ENCODE results near the gene TPTE2. TPM values are rescaled to one million over a fixed set of nuclear protein-coding genes. Genes with fewer than 3 reads are reported as not detected.
"Not testable (repeated sequence)": the region's sequence is repeated elsewhere in the genome, so short reads cannot be mapped to it uniquely, and the experiment has no call there.

TPTE2 gene
- total RNA-seq, 1 donor from 2014 or later: not detected

- Histone ChIP-seq H3K4me1 (ENCODE audit: control insufficient read depth in 3 of 3, insufficient read depth in 3 of 3, low read length in 3 of 3) (no peaks in the 10 kb centered on the region), H3K36me3 (ENCODE audit: control insufficient read depth in 3 of 3, insufficient read depth in 3 of 3, low read length in 3 of 3) (no peaks in the 10 kb centered on the region), H3K4me3 (ENCODE audit: low read length in 3 of 3) (no peak overlapping the region), H3K27me3 (ENCODE audit: control insufficient read depth in 3 of 3, insufficient read depth in 3 of 3, low read length in 3 of 3) (no peaks in the 10 kb centered on the region), H3K9ac (ENCODE audit: low read depth in 1 of 3, low read length in 3 of 3) (no peak overlapping the region), H3K27ac (ENCODE audit: low read depth, low read length) (no peak overlapping the region), H3K9me3 (ENCODE audit: control insufficient read depth in 3 of 3, low read length in 3 of 3) (no peaks in the 10 kb centered on the region)
Measured at GRCh38 chr13:19572280-19572679, 10.9 kb upstream of the TPTE2 start.

- H3K27me3 ChIP-seq (ENCODE audit: control insufficient read depth in 3 of 3, insufficient read depth in 3 of 3, low read length in 3 of 3): peaks cover 0 to 5% (median 0%) of the 10 kb centered on the region in 3 donors
- no peaks in the 10 kb centered on the region for H3K9me3 ChIP-seq (ENCODE audit: control insufficient read depth in 3 of 3, low read length in 3 of 3)
- no peak overlapping the region for H3K9ac ChIP-seq (ENCODE audit: low read depth in 1 of 3, low read length in 3 of 3)
- H3K4me3 ChIP-seq (ENCODE audit: low read length in 3 of 3): no peak overlapping the region
- H3K4me1 ChIP-seq (ENCODE audit: control insufficient read depth in 3 of 3, insufficient read depth in 3 of 3, low read length in 3 of 3): no peaks in the 10 kb centered on the region
- no peaks in the 10 kb centered on the region for H3K36me3 ChIP-seq (ENCODE audit: control insufficient read depth in 3 of 3, insufficient read depth in 3 of 3, low read length in 3 of 3)
- no peak overlapping the region for H3K27ac ChIP-seq (ENCODE audit: low read depth, low read length)
Measured at GRCh38 chr13:19567820-19568534, 6.6 kb upstream of the TPTE2 start.

GRCh38 chr13:19561585-19561984 is 253 bp upstream of the TPTE2 start:
- Histone ChIP-seq H3K4me3 (ENCODE audit: low read length in 3 of 3) (no peak overlapping the region), H3K4me1 (ENCODE audit: control insufficient read depth in 3 of 3, insufficient read depth in 3 of 3, low read length in 3 of 3) (no peaks in the 10 kb centered on the region), H3K27ac (ENCODE audit: low read depth, low read length) (no peak overlapping the region), H3K9ac (ENCODE audit: low read depth in 1 of 3, low read length in 3 of 3) (no peak overlapping the region), H3K9me3 (ENCODE audit: control insufficient read depth in 3 of 3, low read length in 3 of 3) (no peaks in the 10 kb centered on the region), H3K27me3 (ENCODE audit: control insufficient read depth in 3 of 3, insufficient read depth in 3 of 3, low read length in 3 of 3) (peaks cover 0 to 5% (median 0%) of the 10 kb centered on the region in 3 donors), H3K36me3 (ENCODE audit: control insufficient read depth in 3 of 3, insufficient read depth in 3 of 3, low read length in 3 of 3) (no peaks in the 10 kb centered on the region)

- not testable (repeated sequence) for H3K9me3 ChIP-seq (ENCODE audit: control insufficient read depth in 3 of 3, low read length in 3 of 3); H3K4me3 ChIP-seq (ENCODE audit: low read length in 3 of 3); H3K4me1 ChIP-seq (ENCODE audit: control insufficient read depth in 3 of 3, insufficient read depth in 3 of 3, low read length in 3 of 3); H3K27ac ChIP-seq (ENCODE audit: low read depth, low read length); H3K27me3 ChIP-seq (ENCODE audit: control insufficient read depth in 3 of 3, insufficient read depth in 3 of 3, low read length in 3 of 3); H3K36me3 ChIP-seq (ENCODE audit: control insufficient read depth in 3 of 3, insufficient read depth in 3 of 3, low read length in 3 of 3); H3K9ac ChIP-seq (ENCODE audit: low read depth in 1 of 3, low read length in 3 of 3)
Measured at GRCh38 chr13:19560672-19561071, 660 bp downstream of the TPTE2 start.

- not testable (repeated sequence) for H3K9ac ChIP-seq (ENCODE audit: low read depth in 1 of 3, low read length in 3 of 3); H3K4me1 ChIP-seq (ENCODE audit: control insufficient read depth in 3 of 3, insufficient read depth in 3 of 3, low read length in 3 of 3); H3K27me3 ChIP-seq (ENCODE audit: control insufficient read depth in 3 of 3, insufficient read depth in 3 of 3, low read length in 3 of 3); H3K36me3 ChIP-seq (ENCODE audit: control insufficient read depth in 3 of 3, insufficient read depth in 3 of 3, low read length in 3 of 3); H3K4me3 ChIP-seq (ENCODE audit: low read length in 3 of 3); H3K27ac ChIP-seq (ENCODE audit: low read depth, low read length); H3K9me3 ChIP-seq (ENCODE audit: control insufficient read depth in 3 of 3, low read length in 3 of 3)
Measured at GRCh38 chr13:19559739-19560138, 1.6 kb downstream of the TPTE2 start.

GRCh38 chr13:19557287-19557686 is 4.0 kb downstream of the TPTE2 start:
- not testable (repeated sequence) for H3K4me3 ChIP-seq (ENCODE audit: low read length in 3 of 3); H3K27me3 ChIP-seq (ENCODE audit: control insufficient read depth in 3 of 3, insufficient read depth in 3 of 3, low read length in 3 of 3); H3K27ac ChIP-seq (ENCODE audit: low read depth, low read length); H3K36me3 ChIP-seq (ENCODE audit: control insufficient read depth in 3 of 3, insufficient read depth in 3 of 3, low read length in 3 of 3); H3K4me1 ChIP-seq (ENCODE audit: control insufficient read depth in 3 of 3, insufficient read depth in 3 of 3, low read length in 3 of 3); H3K9me3 ChIP-seq (ENCODE audit: control insufficient read depth in 3 of 3, low read length in 3 of 3); H3K9ac ChIP-seq (ENCODE audit: low read depth in 1 of 3, low read length in 3 of 3)

- H3K36me3 ChIP-seq (ENCODE audit: control insufficient read depth in 3 of 3, insufficient read depth in 3 of 3, low read length in 3 of 3); H3K27me3 ChIP-seq (ENCODE audit: control insufficient read depth in 3 of 3, insufficient read depth in 3 of 3, low read length in 3 of 3); H3K4me3 ChIP-seq (ENCODE audit: low read length in 3 of 3); H3K9me3 ChIP-seq (ENCODE audit: control insufficient read depth in 3 of 3, low read length in 3 of 3); H3K9ac ChIP-seq (ENCODE audit: low read depth in 1 of 3, low read length in 3 of 3); H3K4me1 ChIP-seq (ENCODE audit: control insufficient read depth in 3 of 3, insufficient read depth in 3 of 3, low read length in 3 of 3); H3K27ac ChIP-seq (ENCODE audit: low read depth, low read length): not testable (repeated sequence)
Measured at GRCh38 chr13:19549245-19549644, 12.1 kb downstream of the TPTE2 start.

- H3K9me3 ChIP-seq (ENCODE audit: control insufficient read depth in 3 of 3, low read length in 3 of 3); H3K27me3 ChIP-seq (ENCODE audit: control insufficient read depth in 3 of 3, insufficient read depth in 3 of 3, low read length in 3 of 3); H3K4me3 ChIP-seq (ENCODE audit: low read length in 3 of 3); H3K36me3 ChIP-seq (ENCODE audit: control insufficient read depth in 3 of 3, insufficient read depth in 3 of 3, low read length in 3 of 3); H3K4me1 ChIP-seq (ENCODE audit: control insufficient read depth in 3 of 3, insufficient read depth in 3 of 3, low read length in 3 of 3); H3K9ac ChIP-seq (ENCODE audit: low read depth in 1 of 3, low read length in 3 of 3); H3K27ac ChIP-seq (ENCODE audit: low read depth, low read length): not testable (repeated sequence)
Measured at GRCh38 chr13:19525634-19526033, 35.7 kb downstream of the TPTE2 start.

- H3K4me1 ChIP-seq (ENCODE audit: control insufficient read depth in 3 of 3, insufficient read depth in 3 of 3, low read length in 3 of 3): no peaks in the 10 kb centered on the region
- no peaks in the 10 kb centered on the region for H3K9me3 ChIP-seq (ENCODE audit: control insufficient read depth in 3 of 3, low read length in 3 of 3)
- H3K36me3 ChIP-seq (ENCODE audit: control insufficient read depth in 3 of 3, insufficient read depth in 3 of 3, low read length in 3 of 3): no peaks in the 10 kb centered on the region
- no peak overlapping the region for H3K9ac ChIP-seq (ENCODE audit: low read depth in 1 of 3, low read length in 3 of 3)
- no peaks in the 10 kb centered on the region for H3K27me3 ChIP-seq (ENCODE audit: control insufficient read depth in 3 of 3, insufficient read depth in 3 of 3, low read length in 3 of 3)
- no peak overlapping the region for H3K27ac ChIP-seq (ENCODE audit: low read depth, low read length)
- no peak overlapping the region for H3K4me3 ChIP-seq (ENCODE audit: low read length in 3 of 3)
Measured at GRCh38 chr13:19519049-19519448, 42.3 kb downstream of the TPTE2 start.

GRCh38 chr13:19507623-19508022 is 53.7 kb downstream of the TPTE2 start:
- not testable (repeated sequence) for H3K27ac ChIP-seq (ENCODE audit: low read depth, low read length)

GRCh38 chr13:19460126-19460525 is 101.2 kb downstream of the TPTE2 start:
- not testable (repeated sequence) for H3K9ac ChIP-seq (ENCODE audit: low read depth in 1 of 3, low read length in 3 of 3); H3K9me3 ChIP-seq (ENCODE audit: control insufficient read depth in 3 of 3, low read length in 3 of 3); H3K4me1 ChIP-seq (ENCODE audit: control insufficient read depth in 3 of 3, insufficient read depth in 3 of 3, low read length in 3 of 3); H3K27ac ChIP-seq (ENCODE audit: low read depth, low read length); H3K27me3 ChIP-seq (ENCODE audit: control insufficient read depth in 3 of 3, insufficient read depth in 3 of 3, low read length in 3 of 3); H3K36me3 ChIP-seq (ENCODE audit: control insufficient read depth in 3 of 3, insufficient read depth in 3 of 3, low read length in 3 of 3); H3K4me3 ChIP-seq (ENCODE audit: low read length in 3 of 3)

More at GRCh38 chr13:19507623-19508022, 53.7 kb downstream of the TPTE2 start:
- H3K4me1 ChIP-seq (ENCODE audit: control insufficient read depth in 3 of 3, insufficient read depth in 3 of 3, low read length in 3 of 3); H3K36me3 ChIP-seq (ENCODE audit: control insufficient read depth in 3 of 3, insufficient read depth in 3 of 3, low read length in 3 of 3); H3K9ac ChIP-seq (ENCODE audit: low read depth in 1 of 3, low read length in 3 of 3); H3K9me3 ChIP-seq (ENCODE audit: control insufficient read depth in 3 of 3, low read length in 3 of 3); H3K27me3 ChIP-seq (ENCODE audit: control insufficient read depth in 3 of 3, insufficient read depth in 3 of 3, low read length in 3 of 3); H3K4me3 ChIP-seq (ENCODE audit: low read length in 3 of 3): not testable (repeated sequence)
